ENCODE results near the gene TRAM2. TPM values are rescaled to one million over a fixed set of nuclear protein-coding genes. Genes with fewer than 3 reads are reported as not detected.

The TRAM2 gene
- total RNA-seq, 1 donor from 2014 or later: 11.0 TPM

- TF ChIP-seq POLR2A (IDR thresholded peaks at IDR 0.05): no peak
- TF ChIP-seq CTCF (IDR thresholded peaks at IDR 0.05): no peak
- no peak for TF ChIP-seq POLR2AphosphoS5 (IDR thresholded peaks at IDR 0.05; ENCODE audit: insufficient read depth in 1 of 2, low read depth in 1 of 2)
- H3K4me3 ChIP-seq: no peak overlapping the region
- H3K36me3 ChIP-seq: no peaks in the 10 kb centered on the region
- intact Hi-C loops (cut with DNase I): no loop called here
- H3K9me3 ChIP-seq: no peaks in the 10 kb centered on the region
- DNase-seq (ENCODE audit: extremely low spot score in 2 of 2): no peak
- no peak overlapping the region for H3K27ac ChIP-seq
- H3K4me1 ChIP-seq: peaks cover 8% of the 10 kb centered on the region
- no peaks in the 10 kb centered on the region for H3K27me3 ChIP-seq
These were observed 79.0 kb downstream of the TRAM2 start for GRCh38 chr6:52497652-52498408.

GRCh38 chr6:52496631-52497030, 80.2 kb downstream of the TRAM2 start:
- Histone ChIP-seq H3K4me1 (peaks cover 8% of the 10 kb centered on the region), H3K27me3 (no peaks in the 10 kb centered on the region), H3K9me3 (no peaks in the 10 kb centered on the region), H3K36me3 (no peaks in the 10 kb centered on the region), H3K27ac (no peak overlapping the region), H3K4me3 (no peak overlapping the region)
- intact Hi-C loops (cut with DNase I): no loop called here
- TF ChIP-seq POLR2A (IDR thresholded peaks at IDR 0.05): no peak
- no peak for TF ChIP-seq POLR2AphosphoS5 (IDR thresholded peaks at IDR 0.05; ENCODE audit: insufficient read depth in 1 of 2, low read depth in 1 of 2)
- TF ChIP-seq CTCF (IDR thresholded peaks at IDR 0.05): no peak
- DNase-seq (ENCODE audit: extremely low spot score in 2 of 2): no peak

DNA sequence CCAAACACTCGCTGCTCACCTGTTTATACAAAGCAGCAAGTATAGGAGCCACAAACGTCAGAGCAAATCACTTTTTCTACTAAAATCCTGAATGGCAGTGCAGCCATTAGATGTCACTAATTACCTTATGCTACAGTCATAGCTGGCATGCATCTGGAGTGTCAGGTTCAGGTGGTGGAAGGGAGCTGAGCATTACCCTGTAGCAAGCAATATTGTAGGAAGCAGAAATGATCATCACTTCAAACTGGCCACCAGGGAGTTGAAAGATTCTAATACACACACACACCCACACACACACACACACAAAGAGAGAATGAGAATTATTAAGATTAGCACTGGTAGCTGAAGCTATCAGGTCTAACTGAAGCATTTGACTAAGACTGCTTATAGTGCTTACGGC, 80.9 kb downstream of the TRAM2 start:
- peaks cover 8% of the 10 kb centered on the region for H3K4me1 ChIP-seq
- no peaks in the 10 kb centered on the region for H3K9me3 ChIP-seq
- H3K36me3 ChIP-seq: no peaks in the 10 kb centered on the region
- no peak for TF ChIP-seq POLR2AphosphoS5 (IDR thresholded peaks at IDR 0.05; ENCODE audit: insufficient read depth in 1 of 2, low read depth in 1 of 2)
- DNase-seq (ENCODE audit: extremely low spot score in 2 of 2): no peak
- no peak overlapping the region for H3K4me3 ChIP-seq
- intact Hi-C loops (cut with DNase I): no loop called here
- H3K27ac ChIP-seq: no peak overlapping the region
- H3K27me3 ChIP-seq: no peaks in the 10 kb centered on the region

DNA sequence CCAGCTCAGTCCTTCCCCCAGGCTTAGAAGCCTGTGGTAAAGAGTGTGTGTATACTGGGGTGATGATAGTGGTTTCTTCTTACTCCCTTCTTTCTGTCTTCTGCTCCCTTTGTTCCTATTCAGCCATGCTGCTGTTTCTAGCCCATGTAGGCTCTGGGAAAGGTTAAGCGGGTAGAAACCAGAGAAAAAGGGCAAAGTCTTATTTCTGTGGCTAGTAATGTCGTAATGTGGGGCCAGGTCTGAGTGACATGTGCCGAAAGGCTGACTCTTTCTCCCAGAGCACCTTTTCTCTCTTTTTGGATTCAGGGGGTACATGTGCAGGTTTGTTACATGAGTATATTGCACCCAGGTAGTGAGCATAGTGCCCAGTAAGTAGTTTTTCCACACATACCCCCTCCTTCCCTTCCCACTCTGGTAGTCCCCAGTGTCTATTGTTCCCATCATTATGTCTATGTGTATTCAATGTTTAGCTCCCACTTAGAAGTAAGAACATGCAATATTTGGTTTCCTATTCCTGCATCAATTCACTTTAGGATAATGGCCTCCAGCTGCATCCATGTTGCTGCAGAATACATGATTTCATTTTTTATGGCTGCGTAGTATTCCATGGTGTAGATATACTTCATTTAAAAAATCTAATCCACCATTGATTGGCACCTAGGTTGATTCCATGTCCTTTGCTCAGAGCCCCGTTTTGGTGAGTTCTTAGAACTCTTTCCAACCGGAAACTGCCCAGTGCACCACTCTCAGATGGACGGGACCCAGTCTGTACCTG, 82.4 kb downstream of the TRAM2 start:
- intact Hi-C loops (cut with DNase I): no loop called here
- Histone ChIP-seq H3K27ac (no peak overlapping the region), H3K4me3 (no peak overlapping the region), H3K4me1 (no peaks in the 10 kb centered on the region), H3K9me3 (no peaks in the 10 kb centered on the region), H3K27me3 (no peaks in the 10 kb centered on the region), H3K36me3 (no peaks in the 10 kb centered on the region)
- no peak for TF ChIP-seq POLR2AphosphoS5 (IDR thresholded peaks at IDR 0.05; ENCODE audit: insufficient read depth in 1 of 2, low read depth in 1 of 2)
- TF ChIP-seq POLR2A (IDR thresholded peaks at IDR 0.05): no peak
- TF ChIP-seq CTCF (IDR thresholded peaks at IDR 0.05): no peak
- DNase-seq (ENCODE audit: extremely low spot score in 2 of 2): no peak

GRCh38 chr6:52493669-52494068, 83.2 kb downstream of the TRAM2 start:
- Histone ChIP-seq H3K4me1 (no peaks in the 10 kb centered on the region), H3K9me3 (no peaks in the 10 kb centered on the region), H3K4me3 (no peak overlapping the region), H3K27me3 (no peaks in the 10 kb centered on the region), H3K36me3 (no peaks in the 10 kb centered on the region), H3K27ac (no peak overlapping the region)
- no peak for TF ChIP-seq CTCF (IDR thresholded peaks at IDR 0.05)
- no peak for TF ChIP-seq POLR2A (IDR thresholded peaks at IDR 0.05)
- TF ChIP-seq POLR2AphosphoS5 (IDR thresholded peaks at IDR 0.05; ENCODE audit: insufficient read depth in 1 of 2, low read depth in 1 of 2): no peak
- no peak for DNase-seq (ENCODE audit: extremely low spot score in 2 of 2)
- intact Hi-C loops (cut with DNase I): no loop called here

All from vagina (tissue), 2 donors.